Heart right ventricle (tissue), 16 donors: Measurements from ENCODE around the gene CLNS1A. TPM values are rescaled to one million over a fixed set of nuclear protein-coding genes. Genes with fewer than 3 reads are reported as not detected.

Source experiments
- ATAC-seq, 8 donors: fragments of 200-7000 bp; cut with Tn5 transposase; one replicate each; pipeline ENCODE4 v1.9.1; 2020; ENCODE audit warnings: mild to moderate bottlenecking in 8 of 8, moderate library complexity in 8 of 8, moderate number of reproducible peaks in 1 of 8
- DNase-seq, 2 donors: peaks; one replicate each; pipeline ENCODE4 v3.0.0-alpha.2; 2020
- H3K27ac ChIP-seq, 10 donors: fragments of 200-600 bp; sonication (generic) in 2 of 10; one replicate each; pipeline versions ENCODE4 v1.5.0 to v1.8.0; 2020 to 2022; ENCODE audit warnings: mild to moderate bottlenecking in 3 of 10
- H3K27me3 ChIP-seq, 7 donors: fragments of 200-600 bp; one replicate each; pipeline ENCODE4 v1.8.0; 2021 to 2022; ENCODE audit warnings: mild to moderate bottlenecking in 2 of 7
- H3K36me3 ChIP-seq, 9 donors: fragments of 200-600 bp; sonication (generic) in 1 of 9; one replicate each; pipeline versions ENCODE4 v1.5.0 to v1.8.0; 2020 to 2022; ENCODE audit warnings: mild to moderate bottlenecking in 2 of 9
- H3K4me1 ChIP-seq, 9 donors: fragments of 200-600 bp; sonication (generic) in 1 of 9; one replicate each; pipeline versions ENCODE4 v1.5.0 to v1.8.0; 2020 to 2022; ENCODE audit warnings: mild to moderate bottlenecking in 4 of 9
- H3K4me3 ChIP-seq, 10 donors: fragments of 200-600 bp; sonication (generic) in 2 of 10; one replicate each; pipeline versions ENCODE4 v1.5.0 to v1.8.0; 2020 to 2022; ENCODE audit warnings: mild to moderate bottlenecking in 7 of 10, moderate library complexity in 2 of 10
- H3K9me3 ChIP-seq, 11 donors: fragments of 200-600 bp in 10 of 11; sonication (generic) in 2 of 11; one replicate each; pipeline versions ENCODE4 v1.5.0 to v1.8.0; 2013 to 2022; ENCODE audit warnings: mild to moderate bottlenecking in 2 of 11, control low read depth in 1 of 11, moderate library complexity in 1 of 11
- CTCF ChIP-seq, 9 donors: fragments of 200-600 bp; sonication (generic) in 2 of 9; IDR thresholded peaks; one replicate each; pipeline versions ENCODE4 v1.5.0 to v1.8.0; 2021 to 2022; ENCODE audit warnings: antibody characterized with exemption in 9 of 9, mild to moderate bottlenecking in 5 of 9, moderate library complexity in 1 of 9
- WGBS, 2 donors: extraction: QIAGEN DNeasy Blood & Tissue Kit; methylation state at CpG; one replicate each; pipeline ENCODE4 v1.1.7; 2013; ENCODE audit warnings: inconsistent platforms in 1 of 2; 5-methylcytosine and 5-hydroxymethylcytosine counted together
- intact Hi-C, 10 donors: fragments of 100-400 bp; cut with DNase I; formaldehyde crosslinking; loops; one replicate each; pipeline versions ENCODE4 v1.11.1 to v1.14.2; 2022
- polyA plus RNA-seq, 2 donors: library from polyadenylated mRNA; stranded (reverse); fragments of 200-250 nt; gene quantifications; one replicate each; pipeline ENCODE4 v1.2.3, GENCODE V29; 2013
- total RNA-seq, 10 donors: library from RNA; stranded (reverse); fragmentation: NEBNext Ultra II Directional in 3 of 10; extraction: Animal tissue kit (Norgen Biotek cat#: 25700) in 3 of 10; gene quantifications; one replicate each; pipeline versions ENCODE4 v1.2.1 to v1.2.4, GENCODE V29; 2021 to 2023
- donor health status: Arrhythmogenic right ventricular cardiomyopathy.
- donor health status: ischemic (EF 13 %, LVEDD 7.1; RV severe dilation, severe dysfunction).
- donor health status: healthy with polysubstance abuse.
- donor health status: DM: no; HTN: yes; CAD: no.
- donor health status: DM: no; HTN: no; CAD: no.
- donor health status: ischemic (EF 25% LVEDD 6.9; RV normal size, moderate dysfunction).
- donor health status: ischemic (EF 25% LVEDD 5.7; RV mildly dilated, moderate dysfunction).
- donor health status: healthy.
- donor health status: DM: yes; HTN: yes; CAD: no.
- donor health status: Ischemic cardiomyopathy.
- donor health status: ischemic (EF 35%, LVEDD 5.7; RV mildly dilated, moderate dysfunction).
- donor health status: nonischemic (EF 11% LVEDD 7.7; RV severe dilation, severe dysfunction).
- donor health status: DM: yes; HTN: yes; CAD: no.
- donor health status: PGD.
- donor health status: ischemic (EF 29% LVEDD 5.4; RV normal size, mild dysfunction).
- donor health status: nonischemic (EF 23%, LVEDD 6.1; RV moderate dilation, normal function).

The CLNS1A gene
- total and polyA plus RNA-seq, 12 donors = 33.0 to 85.9 (median 75.8) TPM

- peaks cover 0 to 36% (median 7%) of the 10 kb centered on the region in 9 donors for H3K36me3 ChIP-seq
- TF ChIP-seq CTCF (IDR thresholded peaks at IDR 0.05) = no peak
- 96% methylated on average over 3 of the region's 3 CpGs for WGBS, 2 donors
- H3K9me3 ChIP-seq = no peaks in the 10 kb centered on the region
- ATAC-seq = no peak
- no peak overlapping the region for H3K27ac ChIP-seq
- no peaks in the 10 kb centered on the region for H3K27me3 ChIP-seq
- H3K4me1 ChIP-seq = peaks cover 0 to 6% (median 0%) of the 10 kb centered on the region in 9 donors
- intact Hi-C loops = no loop called here
- no peak overlapping the region for H3K4me3 ChIP-seq
- no peak for DNase-seq
Measured at GRCh38 chr11:77661670-77662069, 24.1 kb upstream of the CLNS1A start.

GRCh38 chr11:77660947-77661346 is 23.4 kb upstream of the CLNS1A start:
- Histone ChIP-seq H3K36me3 (peaks cover 0 to 29% (median 0%) of the 10 kb centered on the region in 9 donors), H3K9me3 (no peaks in the 10 kb centered on the region), H3K4me1 (peaks cover 0 to 4% (median 0%) of the 10 kb centered on the region in 9 donors), H3K27me3 (no peaks in the 10 kb centered on the region), H3K4me3 (no peak overlapping the region), H3K27ac (no peak overlapping the region)
- DNase-seq (no peak), ATAC-seq (no peak)
- 89 to 92% methylated on average over 1 of the region's 1 CpG for WGBS, 2 donors
- no peak for TF ChIP-seq CTCF (IDR thresholded peaks at IDR 0.05)
- intact Hi-C loops = no loop called here

GRCh38 chr11:77658213-77659013 is 20.8 kb upstream of the CLNS1A start:
- no peak for DNase-seq
- intact Hi-C loops = no loop called here

GRCh38 chr11:77656362-77656761 is 18.8 kb upstream of the CLNS1A start:
- H3K9me3 ChIP-seq = no peaks in the 10 kb centered on the region
- no peak overlapping the region for H3K27ac ChIP-seq
- no peaks in the 10 kb centered on the region for H3K36me3 ChIP-seq
- 86% methylated on average over 7 of the region's 7 CpGs for WGBS, 2 donors
- no peak for ATAC-seq
- H3K4me3 ChIP-seq = no peak overlapping the region
- no peak for DNase-seq
- TF ChIP-seq CTCF (IDR thresholded peaks at IDR 0.05) = no peak
- H3K4me1 ChIP-seq = no peaks in the 10 kb centered on the region
- no peaks in the 10 kb centered on the region for H3K27me3 ChIP-seq
- intact Hi-C loops = no loop called here

More at GRCh38 chr11:77658213-77659013, 20.8 kb upstream of the CLNS1A start:
- H3K9me3 ChIP-seq = no peaks in the 10 kb centered on the region
- ATAC-seq = no peak
- no peak overlapping the region for H3K27ac ChIP-seq
- no peaks in the 10 kb centered on the region for H3K4me1 ChIP-seq
- no peak overlapping the region for H3K4me3 ChIP-seq
- 76 to 85% methylated on average over 4 of the region's 4 CpGs for WGBS, 2 donors
- H3K27me3 ChIP-seq = no peaks in the 10 kb centered on the region
- no peak for TF ChIP-seq CTCF (IDR thresholded peaks at IDR 0.05)
- peaks cover 0 to 5% (median 0%) of the 10 kb centered on the region in 9 donors for H3K36me3 ChIP-seq
